Ishikawa (cell line): ENCODE data around the gene AP3S2.

Experiments used
- CEBPB ChIP-seq: IDR thresholded peaks from 2 replicates; pipeline ENCODE4 v1.6.1; 2012
- CREB1 ChIP-seq: IDR thresholded peaks from 2 replicates; pipeline ENCODE4 v1.6.1; 2012; ENCODE audit warnings: low read depth
- EGR1 ChIP-seq: IDR thresholded peaks from 2 replicates; pipeline ENCODE4 v1.6.1; 2012
- EP300 ChIP-seq: IDR thresholded peaks from 2 replicates; pipeline ENCODE4 v1.6.1; 2012; ENCODE audit warnings: borderline replicate concordance
- FOXM1 ChIP-seq: IDR thresholded peaks from 2 replicates; pipeline ENCODE4 v1.6.1; 2012; ENCODE audit warnings: low read depth, borderline replicate concordance
- MAX ChIP-seq: IDR thresholded peaks from 2 replicates; pipeline ENCODE4 v1.6.1; 2012
- NFIC ChIP-seq: IDR thresholded peaks from 2 replicates; pipeline ENCODE4 v1.6.1; 2012
- RAD21 ChIP-seq: IDR thresholded peaks from 2 replicates; pipeline ENCODE4 v1.6.1; 2012; ENCODE audit warnings: low read depth
- REST ChIP-seq: IDR thresholded peaks from 2 replicates; pipeline ENCODE4 v1.6.1; 2012; ENCODE audit warnings: low read depth, mild to moderate bottlenecking
- TAF1 ChIP-seq: IDR thresholded peaks from 2 replicates; pipeline ENCODE4 v1.6.1; 2012; ENCODE audit warnings: low read depth, mild to moderate bottlenecking
- TCF12 ChIP-seq: IDR thresholded peaks from 2 replicates; pipeline ENCODE4 v1.6.1; 2012; ENCODE audit warnings: low read depth
- TEAD4 ChIP-seq: IDR thresholded peaks from 2 replicates; pipeline ENCODE4 v1.6.1; 2012
- USF1 ChIP-seq: IDR thresholded peaks from 2 replicates; pipeline ENCODE4 v1.6.1; 2012
- YY1 ChIP-seq: IDR thresholded peaks from 2 replicates; pipeline ENCODE4 v1.6.1; 2012; ENCODE audit warnings: low read depth
- ZBTB7A ChIP-seq: IDR thresholded peaks from 2 replicates; pipeline ENCODE4 v1.6.1; 2012; ENCODE audit warnings: low read depth

AP3S2 gene

GRCh38 chr15:89820666-89821611 lies 72.9 kb downstream of the AP3S2 start:
- TF ChIP-seq TEAD4 (no peak), USF1 (no peak), REST (no peak)

- TF ChIP-seq EP300 (no peak), TCF12 (no peak), REST (no peak), TEAD4 (no peak), CREB1 (no peak), ZBTB7A (no peak), NFIC (no peak), TAF1 (no peak), EGR1 (no peak), MAX (no peak), FOXM1 (no peak), YY1 (no peak), RAD21 (no peak), CEBPB (no peak), USF1 (no peak)
Observed at GRCh38 chr15:89818287-89818686, 75.5 kb downstream of the AP3S2 start.

- TF ChIP-seq EGR1 (no peak), YY1 (no peak), CREB1 (no peak), REST (no peak), RAD21 (no peak), NFIC (no peak), EP300 (no peak), MAX (no peak), TCF12 (no peak), TEAD4 (no peak), FOXM1 (no peak), ZBTB7A (no peak)
Observed at GRCh38 chr15:89817701-89818280, 76.0 kb downstream of the AP3S2 start.

- TF ChIP-seq REST: no peak
- no peak for TF ChIP-seq FOXM1
- no peak for TF ChIP-seq ZBTB7A
- no peak for TF ChIP-seq YY1
- no peak for TF ChIP-seq CREB1
- TF ChIP-seq NFIC: no peak
- TF ChIP-seq TCF12: no peak
- TF ChIP-seq EP300: no peak
- no peak for TF ChIP-seq CEBPB
- no peak for TF ChIP-seq USF1
- TF ChIP-seq TAF1: no peak
- no peak for TF ChIP-seq RAD21
- TF ChIP-seq TEAD4: no peak
- TF ChIP-seq MAX: no peak
- no peak for TF ChIP-seq EGR1
Observed at GRCh38 chr15:89815769-89816168, 78.0 kb downstream of the AP3S2 start.
